ENCODE results near the gene SPTBN5.

DNA sequence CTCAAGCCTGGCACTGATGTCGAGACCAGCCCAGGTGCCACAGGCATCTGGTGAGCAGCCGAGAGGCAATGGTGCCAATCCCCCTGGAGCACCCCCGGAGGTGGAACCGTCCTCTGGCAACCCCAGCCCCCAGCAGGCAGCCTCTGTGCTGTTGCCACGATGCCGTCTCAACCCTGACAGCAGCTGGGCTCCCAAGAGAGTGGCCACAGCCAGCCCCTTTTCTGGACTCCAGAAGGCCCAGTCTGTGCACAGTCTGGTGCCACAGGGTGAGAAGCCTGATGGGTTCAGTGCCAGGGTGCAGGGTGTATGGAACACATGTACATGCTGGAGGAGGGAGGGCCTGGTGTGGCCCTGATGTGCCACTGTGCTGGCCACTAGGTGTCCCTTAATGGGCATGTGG, 70.9 kb downstream of the SPTBN5 start:
- TF ChIP-seq, protein P1, sequence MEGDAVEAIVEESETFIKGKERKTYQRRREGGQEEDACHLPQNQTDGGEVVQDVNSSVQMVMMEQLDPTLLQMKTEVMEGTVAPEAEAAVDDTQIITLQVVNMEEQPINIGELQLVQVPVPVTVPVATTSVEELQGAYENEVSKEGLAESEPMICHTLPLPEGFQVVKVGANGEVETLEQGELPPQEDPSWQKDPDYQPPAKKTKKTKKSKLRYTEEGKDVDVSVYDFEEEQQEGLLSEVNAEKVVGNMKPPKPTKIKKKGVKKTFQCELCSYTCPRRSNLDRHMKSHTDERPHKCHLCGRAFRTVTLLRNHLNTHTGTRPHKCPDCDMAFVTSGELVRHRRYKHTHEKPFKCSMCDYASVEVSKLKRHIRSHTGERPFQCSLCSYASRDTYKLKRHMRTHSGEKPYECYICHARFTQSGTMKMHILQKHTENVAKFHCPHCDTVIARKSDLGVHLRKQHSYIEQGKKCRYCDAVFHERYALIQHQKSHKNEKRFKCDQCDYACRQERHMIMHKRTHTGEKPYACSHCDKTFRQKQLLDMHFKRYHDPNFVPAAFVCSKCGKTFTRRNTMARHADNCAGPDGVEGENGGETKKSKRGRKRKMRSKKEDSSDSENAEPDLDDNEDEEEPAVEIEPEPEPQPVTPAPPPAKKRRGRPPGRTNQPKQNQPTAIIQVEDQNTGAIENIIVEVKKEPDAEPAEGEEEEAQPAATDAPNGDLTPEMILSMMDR (IDR thresholded peaks at IDR 0.05): no peak
- TF ChIP-seq EZH2 (IDR thresholded peaks at IDR 0.05; ENCODE audit: borderline replicate concordance, insufficient read depth, low read depth, low read length, poor library complexity, severe bottlenecking): no peak

Measured in B cell (primary cell).